ENCODE results near the gene R3HCC1L. TPM values are rescaled to one million over a fixed set of nuclear protein-coding genes. Genes with fewer than 3 reads are reported as not detected.

The R3HCC1L gene
- total RNA-seq, 1 donor from 2014 or later = 18.4 TPM

GRCh38 chr10:98256692-98257091 is 122.2 kb downstream of the R3HCC1L start:
- Mint-ChIP-seq H3K36me3 (ENCODE audit: low read depth) (no peaks in the 10 kb centered on the region), H3K4me3 (no peak overlapping the region), H3K27me3 (ENCODE audit: low read depth) (no peaks in the 10 kb centered on the region), H3K9me3 (no peaks in the 10 kb centered on the region), H3K27ac (ENCODE audit: unreplicated experiment) (no peak overlapping the region), H3K4me1 (peaks cover 4% of the 10 kb centered on the region)
- DNase-seq (ENCODE audit: low read depth, low spot score) = no peak
- TF ChIP-seq CTCF (conservative IDR thresholded peaks at IDR 0.05) = no peak

- no peak for TF ChIP-seq CTCF (conservative IDR thresholded peaks at IDR 0.05)
These were observed 122.7 kb downstream of the R3HCC1L start for GRCh38 chr10:98257198-98257597.

GRCh38 chr10:98257961-98258360 is 123.5 kb downstream of the R3HCC1L start:
- no peak overlapping the region for H3K27ac Mint-ChIP-seq (ENCODE audit: unreplicated experiment)
- H3K36me3 Mint-ChIP-seq (ENCODE audit: low read depth) = no peaks in the 10 kb centered on the region
- H3K4me3 Mint-ChIP-seq = no peak overlapping the region
- H3K27me3 Mint-ChIP-seq (ENCODE audit: low read depth) = no peaks in the 10 kb centered on the region
- no peaks in the 10 kb centered on the region for H3K9me3 Mint-ChIP-seq
- TF ChIP-seq CTCF (conservative IDR thresholded peaks at IDR 0.05) = no peak
- DNase-seq (ENCODE audit: low read depth, low spot score) = no peak
- no peaks in the 10 kb centered on the region for H3K4me1 Mint-ChIP-seq

More at GRCh38 chr10:98257198-98257597, 122.7 kb downstream of the R3HCC1L start:
- H3K36me3 Mint-ChIP-seq (ENCODE audit: low read depth) = no peaks in the 10 kb centered on the region
- no peak overlapping the region for H3K27ac Mint-ChIP-seq (ENCODE audit: unreplicated experiment)
- H3K4me3 Mint-ChIP-seq = no peak overlapping the region
- H3K27me3 Mint-ChIP-seq (ENCODE audit: low read depth) = no peaks in the 10 kb centered on the region
- H3K9me3 Mint-ChIP-seq = no peaks in the 10 kb centered on the region
- DNase-seq (ENCODE audit: low read depth, low spot score) = no peak
- H3K4me1 Mint-ChIP-seq = no peaks in the 10 kb centered on the region

- Mint-ChIP-seq H3K27me3 (ENCODE audit: low read depth) (no peaks in the 10 kb centered on the region), H3K4me1 (no peaks in the 10 kb centered on the region), H3K27ac (ENCODE audit: unreplicated experiment) (no peak overlapping the region), H3K36me3 (ENCODE audit: low read depth) (no peaks in the 10 kb centered on the region), H3K9me3 (no peaks in the 10 kb centered on the region), H3K4me3 (no peak overlapping the region)
- no peak for TF ChIP-seq CTCF (conservative IDR thresholded peaks at IDR 0.05)
- DNase-seq (ENCODE audit: low read depth, low spot score) = no peak
These were observed 124.4 kb downstream of the R3HCC1L start for GRCh38 chr10:98258683-98259454.

- no peak overlapping the region for H3K4me3 Mint-ChIP-seq
- H3K27me3 Mint-ChIP-seq (ENCODE audit: low read depth) = no peaks in the 10 kb centered on the region
- TF ChIP-seq CTCF (conservative IDR thresholded peaks at IDR 0.05) = no peak
- no peaks in the 10 kb centered on the region for H3K9me3 Mint-ChIP-seq
- no peak for DNase-seq (ENCODE audit: low read depth, low spot score)
- H3K27ac Mint-ChIP-seq (ENCODE audit: unreplicated experiment) = peak overlapping the region; percentile 67
- H3K4me1 Mint-ChIP-seq = peaks cover 5% of the 10 kb centered on the region
- no peaks in the 10 kb centered on the region for H3K36me3 Mint-ChIP-seq (ENCODE audit: low read depth)
These were observed 125.3 kb downstream of the R3HCC1L start for GRCh38 chr10:98259606-98260315.
